Measurements from ENCODE around the gene PRKCE.

PRKCE gene

DNA sequence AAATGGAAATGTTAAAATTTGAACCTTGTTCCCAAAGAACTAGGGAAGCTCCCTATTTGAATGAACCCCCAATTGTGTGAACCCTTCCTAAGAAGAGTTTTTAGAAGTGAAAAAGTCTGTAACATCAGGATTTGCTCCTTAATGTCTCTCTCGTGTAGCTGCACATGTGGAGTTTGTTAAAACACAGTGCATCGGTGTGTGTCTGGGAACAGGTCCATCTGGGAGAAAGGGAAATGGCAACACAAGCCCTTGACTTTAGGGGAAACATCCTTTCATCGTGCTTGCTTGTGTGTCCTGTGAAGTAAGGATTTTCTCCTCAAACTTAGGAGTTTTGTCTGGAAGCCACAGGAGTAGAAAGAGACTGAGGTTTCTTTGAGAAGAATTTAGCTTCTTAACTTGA lies 203.9 kb downstream of the PRKCE start:
- Histone ChIP-seq H3K18ac (ENCODE audit: low read depth in 1 of 2, low read length in 2 of 2) (no peak overlapping the region), H3K14ac (ENCODE audit: low read length in 2 of 2) (no peak overlapping the region), H3K4ac (ENCODE audit: low read depth in 1 of 2, low read length in 2 of 2) (no peak overlapping the region), H2AFZ (ENCODE audit: low read depth, low read length) (no peak overlapping the region), H3K4me2 (ENCODE audit: low read length, poor library complexity, severe bottlenecking) (no peak overlapping the region), H3K79me1 (replicated peaks; ENCODE audit: low read length, poor library complexity, severe bottlenecking) (peaks cover 3% of the 10 kb centered on the region), H3K27me3 (ENCODE audit: control insufficient read depth in 1 of 2, insufficient read depth in 1 of 2, low read length in 2 of 2) (no peaks in the 10 kb centered on the region), H3K36me3 (ENCODE audit: control insufficient read depth in 1 of 2, insufficient read depth in 2 of 2, low read depth in 1 of 2, low read length in 2 of 2) (no peaks in the 10 kb centered on the region), H3K9me3 (ENCODE audit: control insufficient read depth, low read length) (no peaks in the 10 kb centered on the region), H3K27ac (ENCODE audit: low read length, poor library complexity, severe bottlenecking) (no peak overlapping the region), H3K9ac (ENCODE audit: low read length) (peak overlapping the region; percentile 62), H2BK15ac (ENCODE audit: low read depth, poor library complexity, severe bottlenecking) (no peak overlapping the region), H2BK5ac (ENCODE audit: low read depth, low read length, poor library complexity, severe bottlenecking) (no peak overlapping the region), H4K91ac (ENCODE audit: low read length) (no peak overlapping the region), H3K23ac (ENCODE audit: low read length in 2 of 2) (no peak overlapping the region), H3K4me3 (ENCODE audit: insufficient read depth in 1 of 2, low read depth in 1 of 2, low read length in 2 of 2) (peak overlapping the region in 1 of 2 experiments; percentile 27), H3K4me1 (ENCODE audit: control insufficient read depth, insufficient read depth, low read depth, low read length) (peaks cover 3% of the 10 kb centered on the region), H2BK120ac (ENCODE audit: low read depth, low read length) (no peak overlapping the region), H4K8ac (ENCODE audit: low read length) (no peak overlapping the region), H2BK12ac (ENCODE audit: low read length in 2 of 2) (no peak overlapping the region), H2AK5ac (ENCODE audit: low read length, severe bottlenecking) (no peak overlapping the region)
- WGBS, result 82% methylated on average over 3 of the region's 3 CpGs
- peak; percentile 3 for DNase-seq

DNA sequence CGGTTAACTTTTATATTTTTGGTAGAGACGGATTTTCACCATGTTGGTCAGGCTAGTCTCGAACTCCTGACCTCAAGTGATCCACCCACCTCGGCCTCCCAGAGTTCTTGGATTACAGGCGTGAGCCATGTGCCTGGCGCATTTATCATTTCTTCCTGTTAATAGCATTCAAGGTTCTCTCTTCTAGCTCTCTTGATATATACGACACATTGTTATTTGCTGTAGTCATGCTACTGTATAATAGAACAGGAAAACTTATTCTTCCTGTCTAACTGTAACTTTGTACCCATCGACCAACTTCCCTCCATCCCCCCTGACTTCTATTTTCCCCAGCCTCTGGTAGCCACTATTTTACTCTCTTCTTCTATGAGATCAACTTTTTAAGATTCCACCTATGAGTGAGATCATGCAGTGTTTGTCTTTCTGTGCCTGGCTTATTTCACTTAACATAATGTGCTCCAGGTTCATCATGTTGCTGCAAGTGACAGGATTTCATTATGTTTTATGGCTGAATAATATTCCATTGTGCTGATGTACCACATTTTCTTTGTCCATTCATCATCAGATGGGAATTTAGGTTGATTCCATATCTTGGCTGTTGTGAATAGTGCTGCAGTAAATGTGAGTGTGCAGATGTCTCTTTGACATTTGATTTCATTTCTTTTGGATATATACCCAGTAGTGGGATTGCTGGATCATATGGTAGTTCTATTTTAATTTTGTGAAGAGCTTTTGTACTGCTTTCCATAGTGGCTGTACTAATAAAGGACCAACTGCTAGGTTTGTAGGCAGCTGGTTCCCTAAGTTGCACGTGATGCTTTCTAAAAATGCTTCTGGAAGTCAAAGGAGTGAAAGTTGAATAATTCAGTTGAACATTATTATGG lies 205.2 kb downstream of the PRKCE start:
- Histone ChIP-seq H3K9me3 (ENCODE audit: control insufficient read depth, low read length) (no peaks in the 10 kb centered on the region), H2BK15ac (ENCODE audit: low read depth, poor library complexity, severe bottlenecking) (no peak overlapping the region), H3K4me3 (ENCODE audit: insufficient read depth in 1 of 2, low read depth in 1 of 2, low read length in 2 of 2) (no peak overlapping the region), H3K4ac (ENCODE audit: low read depth in 1 of 2, low read length in 2 of 2) (no peak overlapping the region), H3K23ac (ENCODE audit: low read length in 2 of 2) (no peak overlapping the region), H3K36me3 (ENCODE audit: control insufficient read depth in 1 of 2, insufficient read depth in 2 of 2, low read depth in 1 of 2, low read length in 2 of 2) (no peaks in the 10 kb centered on the region), H3K27ac (ENCODE audit: low read length, poor library complexity, severe bottlenecking) (no peak overlapping the region), H2BK120ac (ENCODE audit: low read depth, low read length) (no peak overlapping the region), H3K18ac (ENCODE audit: low read depth in 1 of 2, low read length in 2 of 2) (no peak overlapping the region), H3K9ac (ENCODE audit: low read length) (no peak overlapping the region), H3K14ac (ENCODE audit: low read length in 2 of 2) (no peak overlapping the region), H4K91ac (ENCODE audit: low read length) (no peak overlapping the region), H3K4me1 (ENCODE audit: control insufficient read depth, insufficient read depth, low read depth, low read length) (peaks cover 9% of the 10 kb centered on the region), H2AFZ (ENCODE audit: low read depth, low read length) (no peak overlapping the region), H2AK5ac (ENCODE audit: low read length, severe bottlenecking) (no peak overlapping the region), H3K4me2 (ENCODE audit: low read length, poor library complexity, severe bottlenecking) (no peak overlapping the region), H3K27me3 (ENCODE audit: control insufficient read depth in 1 of 2, insufficient read depth in 1 of 2, low read length in 2 of 2) (no peaks in the 10 kb centered on the region), H2BK5ac (ENCODE audit: low read depth, low read length, poor library complexity, severe bottlenecking) (no peak overlapping the region), H2BK12ac (ENCODE audit: low read length in 2 of 2) (no peak overlapping the region), H4K8ac (ENCODE audit: low read length) (no peak overlapping the region), H3K79me1 (replicated peaks; ENCODE audit: low read length, poor library complexity, severe bottlenecking) (peaks cover 3% of the 10 kb centered on the region)
- no peak for DNase-seq
- WGBS, result 96% methylated on average over 8 of the region's 9 CpGs

DNA sequence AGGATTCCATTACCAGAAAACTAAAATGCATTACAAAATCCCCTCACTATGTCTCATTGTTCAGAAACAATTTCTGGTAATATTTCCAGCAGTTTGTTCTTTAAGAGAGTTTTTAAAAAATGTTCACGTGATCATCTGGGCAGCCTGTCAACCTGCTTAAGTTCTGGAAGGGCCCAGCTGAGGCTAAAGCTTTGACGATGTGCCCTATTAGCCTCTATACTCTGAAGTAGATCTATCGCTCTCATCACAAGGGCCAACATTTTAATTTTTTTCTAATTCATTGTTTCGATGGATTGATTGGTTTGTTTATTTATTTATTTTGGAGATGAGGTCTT lies 205.8 kb downstream of the PRKCE start:
- Histone ChIP-seq H2AFZ (ENCODE audit: low read depth, low read length) (no peak overlapping the region), H3K4me2 (ENCODE audit: low read length, poor library complexity, severe bottlenecking) (no peak overlapping the region), H4K8ac (ENCODE audit: low read length) (no peak overlapping the region), H3K18ac (ENCODE audit: low read depth in 1 of 2, low read length in 2 of 2) (no peak overlapping the region), H2BK12ac (ENCODE audit: low read length in 2 of 2) (no peak overlapping the region), H3K36me3 (ENCODE audit: control insufficient read depth in 1 of 2, insufficient read depth in 2 of 2, low read depth in 1 of 2, low read length in 2 of 2) (peaks cover 0 to 2% of the 10 kb centered on the region in 2 experiments), H3K23ac (ENCODE audit: low read length in 2 of 2) (no peak overlapping the region), H2BK5ac (ENCODE audit: low read depth, low read length, poor library complexity, severe bottlenecking) (no peak overlapping the region), H3K27me3 (ENCODE audit: control insufficient read depth in 1 of 2, insufficient read depth in 1 of 2, low read length in 2 of 2) (no peaks in the 10 kb centered on the region), H4K91ac (ENCODE audit: low read length) (no peak overlapping the region), H3K14ac (ENCODE audit: low read length in 2 of 2) (no peak overlapping the region), H2AK5ac (ENCODE audit: low read length, severe bottlenecking) (no peak overlapping the region), H3K9me3 (ENCODE audit: control insufficient read depth, low read length) (no peaks in the 10 kb centered on the region), H2BK120ac (ENCODE audit: low read depth, low read length) (no peak overlapping the region), H3K4me1 (ENCODE audit: control insufficient read depth, insufficient read depth, low read depth, low read length) (peaks cover 6% of the 10 kb centered on the region), H3K27ac (ENCODE audit: low read length, poor library complexity, severe bottlenecking) (no peak overlapping the region), H3K79me1 (replicated peaks; ENCODE audit: low read length, poor library complexity, severe bottlenecking) (peaks cover 3% of the 10 kb centered on the region), H2BK15ac (ENCODE audit: low read depth, poor library complexity, severe bottlenecking) (no peak overlapping the region), H3K9ac (ENCODE audit: low read length) (no peak overlapping the region), H3K4me3 (ENCODE audit: insufficient read depth in 1 of 2, low read depth in 1 of 2, low read length in 2 of 2) (no peak overlapping the region), H3K4ac (ENCODE audit: low read depth in 1 of 2, low read length in 2 of 2) (no peak overlapping the region)
- WGBS, result 98% methylated on average over 3 of the region's 4 CpGs
- DNase-seq, result no peak

DNA sequence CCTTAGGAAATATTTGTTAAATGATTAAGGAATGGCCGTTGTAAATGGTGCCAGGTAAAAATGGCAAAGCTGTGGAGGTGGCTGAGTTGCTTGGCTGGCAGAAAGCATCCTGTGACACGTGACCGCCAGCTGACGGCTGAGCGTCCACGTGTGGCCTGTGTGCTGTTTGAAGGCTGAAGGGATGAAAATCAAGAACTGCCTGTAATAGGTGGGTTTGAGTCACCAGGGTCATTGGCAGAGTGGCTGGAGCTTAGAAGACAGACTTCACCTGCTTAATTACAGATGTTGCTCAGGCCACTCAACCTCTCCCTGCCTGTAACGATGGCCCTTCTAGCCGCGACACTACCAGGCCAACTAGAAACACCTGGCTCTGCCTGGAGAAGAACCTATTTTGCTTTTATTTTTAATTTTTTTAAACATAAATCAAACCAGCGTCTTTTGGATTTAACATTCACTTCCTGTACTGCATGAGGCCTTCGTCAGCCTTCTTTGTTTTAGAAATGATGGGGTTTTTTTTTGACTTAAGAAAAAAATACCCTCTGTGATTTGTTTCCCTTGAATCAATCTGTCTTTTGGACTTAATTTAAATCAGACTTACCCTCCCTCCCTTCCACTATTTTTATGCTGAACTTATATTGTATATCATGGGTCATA lies 206.5 kb downstream of the PRKCE start:
- H2BK15ac ChIP-seq (ENCODE audit: low read depth, poor library complexity, severe bottlenecking), result no peak overlapping the region
- H3K27me3 ChIP-seq (ENCODE audit: control insufficient read depth in 1 of 2, insufficient read depth in 1 of 2, low read length in 2 of 2), result no peaks in the 10 kb centered on the region
- no peak overlapping the region for H3K27ac ChIP-seq (ENCODE audit: low read length, poor library complexity, severe bottlenecking)
- H3K4me2 ChIP-seq (ENCODE audit: low read length, poor library complexity, severe bottlenecking), result no peak overlapping the region
- no peak overlapping the region for H2BK5ac ChIP-seq (ENCODE audit: low read depth, low read length, poor library complexity, severe bottlenecking)
- H3K4me1 ChIP-seq (ENCODE audit: control insufficient read depth, insufficient read depth, low read depth, low read length), result peaks cover 6% of the 10 kb centered on the region
- peaks cover 3% of the 10 kb centered on the region for H3K79me1 ChIP-seq (replicated peaks; ENCODE audit: low read length, poor library complexity, severe bottlenecking)
- H3K23ac ChIP-seq (ENCODE audit: low read length in 2 of 2), result no peak overlapping the region
- H2AK5ac ChIP-seq (ENCODE audit: low read length, severe bottlenecking), result no peak overlapping the region
- H2BK120ac ChIP-seq (ENCODE audit: low read depth, low read length), result no peak overlapping the region
- H3K18ac ChIP-seq (ENCODE audit: low read depth in 1 of 2, low read length in 2 of 2), result no peak overlapping the region
- no peak overlapping the region for H4K8ac ChIP-seq (ENCODE audit: low read length)
- no peak overlapping the region for H3K4me3 ChIP-seq (ENCODE audit: insufficient read depth in 1 of 2, low read depth in 1 of 2, low read length in 2 of 2)
- H3K9me3 ChIP-seq (ENCODE audit: control insufficient read depth, low read length), result no peaks in the 10 kb centered on the region
- H2AFZ ChIP-seq (ENCODE audit: low read depth, low read length), result no peak overlapping the region
- H4K91ac ChIP-seq (ENCODE audit: low read length), result no peak overlapping the region
- H3K4ac ChIP-seq (ENCODE audit: low read depth in 1 of 2, low read length in 2 of 2), result no peak overlapping the region
- no peak overlapping the region for H3K9ac ChIP-seq (ENCODE audit: low read length)
- WGBS, result 97% methylated on average over 9 of the region's 11 CpGs
- DNase-seq, result no peak
- H3K36me3 ChIP-seq (ENCODE audit: control insufficient read depth in 1 of 2, insufficient read depth in 2 of 2, low read depth in 1 of 2, low read length in 2 of 2), result peaks cover 0 to 4% of the 10 kb centered on the region in 2 experiments
- H2BK12ac ChIP-seq (ENCODE audit: low read length in 2 of 2), result no peak overlapping the region
- H3K14ac ChIP-seq (ENCODE audit: low read length in 2 of 2), result no peak overlapping the region

All from mesenchymal stem cell (in vitro differentiated cells and primary cell).